NCI-H146 (cell line): ENCODE measurements around the gene KATNBL1.
"Not testable (repeated sequence)": the region's sequence is repeated elsewhere in the genome, so short reads cannot be mapped to it uniquely, and the experiment has no call there.

Source experiments
- DNase-seq: peaks from one replicate; lab custom pipeline; 2025; lab: John Stamatoyannopoulos, UW

The KATNBL1 gene

DNA sequence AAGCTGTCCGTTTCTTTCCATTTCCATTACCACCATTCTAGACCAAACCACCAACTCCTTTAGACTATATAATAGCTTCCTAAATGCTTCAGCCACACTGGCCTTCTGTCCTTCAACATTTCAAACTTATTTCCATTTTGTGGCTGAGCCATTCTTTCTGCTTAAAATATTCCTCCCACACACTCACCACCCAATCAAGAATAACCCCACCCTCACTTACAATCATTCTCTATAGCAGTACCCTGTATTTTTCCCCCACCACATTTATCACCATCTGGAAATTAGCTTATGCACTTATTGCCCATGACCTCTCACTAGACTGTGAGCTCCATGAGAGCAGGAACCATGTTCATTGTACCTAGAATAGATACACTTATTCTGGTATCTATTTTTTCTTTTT, 6.6 kb downstream of the KATNBL1 start:
- DNase-seq: no peak

DNA sequence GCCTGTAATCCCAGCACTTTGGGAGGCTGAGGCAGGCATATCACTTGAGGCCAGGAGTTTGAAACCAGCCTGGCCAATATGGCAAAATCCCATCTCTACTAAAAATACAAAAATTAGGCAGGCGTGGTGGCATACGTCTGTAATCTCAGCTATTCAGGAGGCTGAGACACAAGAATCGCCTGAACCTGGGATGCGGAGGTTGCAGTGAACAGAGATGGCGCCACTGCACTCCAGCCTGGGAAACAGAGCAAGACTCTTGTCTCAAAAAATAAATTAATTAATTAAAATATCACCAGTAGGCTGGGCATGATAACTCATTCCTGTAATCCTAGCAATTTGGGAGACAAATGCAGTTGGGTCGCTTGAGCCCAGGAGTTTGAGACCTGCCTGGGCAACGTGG, 16.6 kb downstream of the KATNBL1 start:
- DNase-seq: not testable (repeated sequence)

DNA sequence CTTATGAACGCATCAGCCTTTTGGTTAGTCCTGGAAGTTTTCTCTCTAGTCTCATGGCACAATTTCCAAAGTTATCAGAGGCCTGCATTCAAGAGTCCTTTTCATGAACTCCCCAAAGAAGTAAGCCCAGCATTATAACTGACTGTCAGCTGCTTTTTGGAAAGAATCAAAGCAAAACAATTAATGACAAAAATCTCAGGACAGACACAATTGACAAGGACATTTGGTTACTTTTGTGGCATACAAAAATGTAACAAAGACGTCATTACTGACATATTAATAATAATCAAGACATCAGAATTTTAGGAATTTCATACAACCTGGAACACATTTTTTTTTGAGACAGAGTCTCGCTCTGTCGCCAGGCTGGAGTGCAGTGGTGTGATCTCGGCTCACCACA, 21.2 kb downstream of the KATNBL1 start:
- DNase-seq: no peak

DNA sequence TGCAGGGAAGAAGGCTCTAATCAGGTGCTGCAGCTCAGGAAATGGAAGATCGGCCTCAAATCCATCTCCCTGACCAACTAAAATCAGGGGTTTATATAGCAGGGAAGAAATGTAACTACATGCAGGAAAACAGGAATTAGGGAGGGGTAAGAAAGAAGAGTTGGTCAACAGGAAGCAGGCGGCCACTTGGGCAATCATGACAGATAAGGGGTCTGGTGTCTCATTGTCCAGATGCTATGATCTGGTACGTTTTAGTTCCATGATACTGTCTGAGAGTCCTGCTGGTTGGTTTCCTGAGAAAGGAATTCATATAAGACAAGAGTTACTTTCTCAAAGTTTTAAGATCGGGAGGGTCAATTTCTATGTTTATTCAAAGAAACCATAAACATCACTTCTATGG, 24.2 kb downstream of the KATNBL1 start:
- DNase-seq: no peak

- DNase-seq: no peak
Observed at GRCh38 chr15:34182942-34183341, 27.0 kb downstream of the KATNBL1 start.

DNA sequence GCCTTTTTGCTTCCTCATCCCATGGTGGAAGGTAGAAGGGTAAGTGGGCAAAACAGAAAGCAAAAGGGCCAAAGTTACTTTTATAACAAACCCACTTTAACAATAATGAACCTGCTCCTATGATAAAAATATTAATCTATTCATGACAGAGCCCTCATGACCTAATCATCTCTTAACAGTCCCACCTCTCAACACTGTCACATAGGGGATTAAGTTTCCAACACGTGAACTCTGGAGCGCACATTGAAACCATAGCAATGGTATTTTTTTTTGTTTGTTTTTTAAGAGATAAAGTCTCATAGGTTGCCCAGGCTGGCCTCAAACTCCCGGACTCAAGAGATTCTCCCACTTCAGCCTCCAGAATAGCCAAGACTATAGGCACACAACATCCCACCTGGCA, 30.7 kb downstream of the KATNBL1 start:
- no peak for DNase-seq

DNA sequence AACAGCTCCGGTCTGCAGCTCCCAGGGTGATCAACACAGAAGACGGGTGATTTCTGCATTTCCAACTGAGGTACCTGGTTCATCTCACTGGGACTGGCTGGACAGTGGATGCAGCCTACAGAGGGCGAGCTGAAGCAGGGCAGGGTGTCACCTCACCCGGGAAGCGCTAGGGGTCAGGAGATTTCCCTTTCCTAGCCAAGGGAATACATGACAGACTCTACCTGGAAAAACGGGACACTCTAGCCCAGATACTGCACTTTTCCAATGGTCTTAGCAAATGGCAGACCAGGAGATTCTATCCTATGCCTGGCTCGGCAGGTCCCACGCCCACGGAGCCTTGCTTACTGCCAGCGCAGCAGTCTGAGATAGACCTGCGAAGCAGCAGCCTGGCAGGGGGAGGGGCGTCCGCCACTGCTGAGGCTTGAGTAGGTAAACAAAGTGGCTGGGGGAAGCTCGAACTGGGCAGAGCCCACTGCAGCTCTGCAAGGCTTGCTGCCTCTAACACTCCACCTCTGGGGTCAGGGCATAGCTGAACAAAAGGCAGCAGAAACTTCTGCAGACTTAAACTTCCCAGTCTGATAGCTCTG, 43.8 kb downstream of the KATNBL1 start:
- not testable (repeated sequence) for DNase-seq

DNA sequence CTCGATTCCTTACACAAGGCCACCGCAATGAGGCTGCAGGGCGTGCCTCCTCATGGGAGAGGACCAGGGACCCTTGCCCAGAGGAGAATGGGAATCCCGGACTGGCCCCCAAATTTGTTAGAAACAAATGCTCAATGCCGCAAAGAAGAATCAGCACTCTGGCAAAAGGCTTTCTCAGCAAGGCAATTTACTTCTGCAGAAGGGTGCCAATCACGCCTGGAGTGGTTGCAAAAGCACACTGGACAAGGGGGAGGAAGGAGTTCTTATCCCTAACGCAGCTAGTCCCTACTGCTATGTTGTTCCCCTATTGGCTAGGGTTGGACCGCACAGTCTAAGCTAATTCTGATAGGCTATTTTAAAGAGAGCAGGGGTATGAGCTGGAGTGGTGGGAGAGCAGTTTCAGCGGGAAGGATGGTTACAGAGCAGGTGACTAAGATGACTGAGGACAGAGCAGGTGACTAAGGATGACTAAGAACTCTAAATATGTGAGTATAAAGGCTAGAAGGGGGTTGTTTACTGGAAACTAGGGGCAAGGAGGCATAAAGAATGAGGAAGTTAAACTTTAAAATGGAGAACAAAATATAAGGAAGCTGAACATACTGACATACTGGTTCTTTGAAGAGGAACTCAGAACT, 48.5 kb downstream of the KATNBL1 start:
- no peak for DNase-seq

- DNase-seq: no peak
Observed at GRCh38 chr15:34160735-34161134, 49.2 kb downstream of the KATNBL1 start.

- DNase-seq: no peak
Observed at GRCh38 chr15:34158355-34158754, 51.5 kb downstream of the KATNBL1 start.

DNA sequence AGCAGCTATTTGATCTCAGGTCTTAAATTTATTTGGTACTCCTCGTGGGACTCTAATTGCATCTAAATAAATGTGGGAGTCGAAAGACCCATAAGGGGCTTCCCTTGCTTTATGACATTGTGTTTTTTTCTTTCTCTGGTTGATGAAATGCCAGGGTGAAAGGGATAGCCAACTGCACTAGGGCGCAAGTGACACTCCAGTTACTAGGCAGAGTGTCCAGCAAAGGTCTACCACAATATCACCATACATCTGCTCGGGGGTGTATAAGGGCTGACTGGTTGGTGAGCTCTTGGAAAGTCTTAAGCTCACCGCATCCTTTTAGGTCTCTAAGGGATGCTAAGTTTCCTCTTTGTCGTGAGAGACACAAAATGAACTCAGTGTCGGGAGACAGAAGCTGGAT, 54.0 kb downstream of the KATNBL1 start:
- DNase-seq: no peak

GRCh38 chr15:34154725-34155204, 55.1 kb downstream of the KATNBL1 start:
- no peak for DNase-seq

DNA sequence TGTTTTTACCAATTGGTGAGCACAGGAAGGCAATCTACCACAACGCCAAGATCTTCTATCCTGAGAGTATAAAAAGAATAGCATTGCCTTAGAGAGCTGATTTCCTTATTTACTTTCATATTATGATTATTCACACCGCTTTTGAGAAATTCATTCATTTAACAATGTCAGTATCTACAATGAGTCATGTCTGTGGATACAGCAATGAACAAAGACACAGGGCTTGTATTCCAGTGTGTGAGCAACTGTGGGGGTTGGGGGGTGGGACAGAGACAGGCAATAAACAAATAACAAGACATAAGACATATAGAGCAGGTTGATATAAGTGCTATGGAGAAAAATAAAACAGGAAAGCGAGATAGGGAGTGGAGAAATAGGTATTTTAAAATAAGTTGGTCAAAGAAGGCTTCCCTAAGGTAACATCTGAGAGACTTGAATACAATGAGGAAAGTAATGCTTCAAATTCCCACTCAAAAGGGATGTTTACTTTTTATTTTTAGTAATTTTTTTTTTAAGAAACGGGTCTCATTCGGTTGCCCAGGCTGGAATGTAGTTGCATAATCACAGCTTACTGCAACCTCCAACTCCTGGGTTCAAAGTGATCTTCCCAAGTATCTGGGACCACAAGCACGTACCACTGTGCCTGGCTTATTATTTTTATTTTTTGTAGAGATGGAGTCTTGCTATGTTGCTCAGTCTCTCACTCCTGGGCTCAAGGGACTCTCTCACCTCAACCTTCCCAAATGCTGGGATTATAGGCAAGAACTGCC, 62.3 kb downstream of the KATNBL1 start:
- DNase-seq: no peak

DNA sequence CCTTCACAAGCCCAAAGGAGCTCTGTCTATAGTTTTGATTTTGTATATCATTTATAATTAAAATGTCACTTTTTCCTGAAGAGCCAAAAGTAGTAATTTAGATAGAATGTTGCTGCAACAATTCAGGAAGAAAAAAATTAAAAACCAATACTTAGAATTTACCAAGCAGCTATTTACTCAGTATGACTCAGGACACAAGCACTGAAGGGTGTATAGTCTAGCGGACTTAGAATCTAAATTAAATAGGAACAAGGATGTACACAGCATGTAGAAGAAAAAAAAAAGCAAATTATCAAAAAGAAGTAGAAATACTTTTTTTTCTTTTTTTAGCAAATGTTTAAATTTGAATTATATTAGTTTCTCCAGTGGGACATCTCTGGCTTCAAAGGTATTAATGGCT, 76.4 kb downstream of the KATNBL1 start:
- no peak for DNase-seq

GRCh38 chr15:34132881-34133280, 77.0 kb downstream of the KATNBL1 start:
- DNase-seq: no peak

GRCh38 chr15:34128898-34129297, 81.0 kb downstream of the KATNBL1 start:
- no peak for DNase-seq

- no peak for DNase-seq
Observed at GRCh38 chr15:34126522-34126921, 83.4 kb downstream of the KATNBL1 start.

- no peak for DNase-seq
Observed at GRCh38 chr15:34125945-34126344, 84.0 kb downstream of the KATNBL1 start.

- DNase-seq: no peak
Observed at GRCh38 chr15:34124651-34125050, 85.2 kb downstream of the KATNBL1 start.

DNA sequence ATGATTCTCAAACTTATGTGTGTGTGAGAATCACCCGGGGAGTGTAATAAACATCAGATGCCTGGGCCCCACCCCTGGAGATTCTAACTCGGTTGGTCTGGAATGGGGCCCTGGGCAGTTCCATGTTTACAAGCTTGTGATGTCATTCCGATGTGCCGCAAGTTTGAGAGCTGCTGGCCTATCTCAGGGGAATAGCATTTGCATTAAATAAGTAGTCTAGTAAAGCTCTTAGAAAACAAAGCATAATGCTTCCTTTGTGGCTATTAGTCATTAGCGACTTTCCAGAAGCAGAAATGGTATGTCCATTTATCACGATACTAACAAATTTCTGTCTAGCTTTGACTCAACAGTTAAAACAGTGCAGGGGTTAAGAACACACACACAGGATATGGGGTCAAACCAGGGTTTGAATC, 87.1 kb downstream of the KATNBL1 start:
- no peak for DNase-seq

GRCh38 chr15:34121786-34122185, 88.1 kb downstream of the KATNBL1 start:
- DNase-seq: not testable (repeated sequence)

GRCh38 chr15:34120420-34120819, 89.5 kb downstream of the KATNBL1 start:
- not testable (repeated sequence) for DNase-seq

GRCh38 chr15:34119291-34119690, 90.6 kb downstream of the KATNBL1 start:
- no peak for DNase-seq
